ENCODE data around the gene CD300LG. TPM values are rescaled to one million over a fixed set of nuclear protein-coding genes. Genes with fewer than 3 reads are reported as not detected.

CD300LG gene
- total RNA-seq, 4 donors from 2014 or later, result 6.8 to 21.4 (median 9.5) TPM

DNA sequence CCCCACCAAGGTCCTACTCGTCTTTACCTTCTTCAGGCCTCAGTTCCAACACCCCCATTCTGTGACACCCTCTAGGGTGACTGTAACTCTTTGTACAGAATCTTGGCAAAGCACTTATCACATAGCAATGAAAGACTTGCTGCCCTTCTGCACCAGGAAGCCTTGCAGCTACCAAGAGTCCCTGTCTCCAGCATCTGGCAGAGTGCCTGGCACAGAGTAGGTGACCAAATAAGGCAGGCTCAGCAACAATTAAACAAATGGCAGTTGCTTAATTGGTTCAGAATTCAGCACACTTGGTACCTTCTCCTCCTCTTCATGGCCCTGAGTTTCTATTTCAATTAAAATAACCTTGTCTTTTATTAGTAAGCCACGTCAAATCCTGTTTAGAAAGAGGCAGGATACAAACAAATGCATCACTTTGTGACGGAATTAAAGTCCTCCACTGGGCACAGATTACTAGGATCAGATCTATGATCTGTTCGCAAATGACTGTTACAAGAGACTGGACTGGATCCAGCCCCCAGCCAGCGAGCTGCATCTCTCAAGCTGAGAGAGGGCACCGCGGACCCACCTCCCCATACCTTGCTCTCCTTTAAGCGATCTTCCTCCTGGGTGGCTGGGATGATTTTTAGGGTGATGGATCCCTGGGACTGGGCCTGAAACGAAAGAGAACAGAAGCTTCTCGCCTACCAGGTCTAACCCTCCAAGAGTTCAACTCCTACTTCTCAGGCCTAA lies 23.5 kb upstream of the CD300LG start:
- no peak for TF ChIP-seq EP300 (IDR thresholded peaks at IDR 0.05)
- DNase-seq (ENCODE audit: low spot score in 2 of 2), result no peak
- no peak overlapping the region for H3K27ac ChIP-seq
- H3K27me3 ChIP-seq, result no peaks in the 10 kb centered on the region
- peaks cover 6% of the 10 kb centered on the region for H3K4me1 ChIP-seq
- H3K9me3 ChIP-seq, result no peaks in the 10 kb centered on the region
- H3K36me3 ChIP-seq, result peaks cover 18% of the 10 kb centered on the region
- no peak overlapping the region for H3K4me3 ChIP-seq
- WGBS, result 79% methylated on average over 10 of the region's 10 CpGs

DNA sequence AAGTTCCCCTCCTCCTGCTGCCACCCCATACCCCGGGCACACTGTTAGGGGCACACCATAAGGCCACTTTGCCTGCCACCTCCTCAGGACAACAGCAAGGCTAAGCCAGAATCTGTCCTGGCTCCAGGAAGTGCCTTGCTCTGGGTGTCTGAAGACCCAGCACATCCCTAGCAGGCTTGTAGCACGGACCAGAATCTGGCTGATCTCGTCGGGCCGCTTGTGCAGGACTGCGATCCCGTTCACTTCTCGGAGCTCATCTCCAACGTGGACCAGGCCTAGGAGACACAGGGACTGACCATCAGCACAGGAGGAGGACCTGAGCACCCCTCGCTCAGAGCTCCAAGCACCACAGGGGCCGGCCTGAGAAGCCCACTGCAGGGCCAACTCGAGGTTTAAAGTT lies 21.4 kb upstream of the CD300LG start:
- 94% methylated on average over 2 of the region's 12 CpGs for WGBS

DNA sequence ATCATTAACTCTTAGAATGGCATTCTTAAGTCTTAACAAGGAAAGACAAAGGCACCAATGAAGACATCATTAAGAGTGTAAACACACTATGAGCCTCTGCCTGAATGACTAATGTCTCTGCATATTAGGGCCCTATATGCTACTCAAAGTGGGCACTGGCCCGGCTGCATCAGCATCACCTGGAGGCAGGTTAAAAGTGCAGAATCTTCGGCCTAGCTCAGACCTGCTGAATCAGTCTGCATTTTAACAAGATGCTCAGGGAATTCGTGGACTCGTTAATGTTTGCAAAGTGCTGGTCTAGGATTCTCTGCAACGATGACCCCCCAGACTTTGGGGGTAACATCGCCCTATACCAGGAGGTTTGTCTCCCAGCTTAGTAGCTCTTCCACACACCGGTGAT lies 20.8 kb upstream of the CD300LG start:
- Histone ChIP-seq H3K36me3 (peaks cover 26% of the 10 kb centered on the region), H3K27me3 (no peaks in the 10 kb centered on the region), H3K9me3 (no peaks in the 10 kb centered on the region), H3K4me3 (no peak overlapping the region), H3K4me1 (peaks cover 6% of the 10 kb centered on the region), H3K27ac (no peak overlapping the region)
- WGBS, result 83% methylated on average over 7 of the region's 7 CpGs
- no peak for DNase-seq (ENCODE audit: low spot score in 2 of 2)
- TF ChIP-seq EP300 (IDR thresholded peaks at IDR 0.05) (no peak), POLR2A (IDR thresholded peaks at IDR 0.05) (no peak), POLR2AphosphoS5 (IDR thresholded peaks at IDR 0.05) (no peak)
- TF ChIP-seq, protein P1, sequence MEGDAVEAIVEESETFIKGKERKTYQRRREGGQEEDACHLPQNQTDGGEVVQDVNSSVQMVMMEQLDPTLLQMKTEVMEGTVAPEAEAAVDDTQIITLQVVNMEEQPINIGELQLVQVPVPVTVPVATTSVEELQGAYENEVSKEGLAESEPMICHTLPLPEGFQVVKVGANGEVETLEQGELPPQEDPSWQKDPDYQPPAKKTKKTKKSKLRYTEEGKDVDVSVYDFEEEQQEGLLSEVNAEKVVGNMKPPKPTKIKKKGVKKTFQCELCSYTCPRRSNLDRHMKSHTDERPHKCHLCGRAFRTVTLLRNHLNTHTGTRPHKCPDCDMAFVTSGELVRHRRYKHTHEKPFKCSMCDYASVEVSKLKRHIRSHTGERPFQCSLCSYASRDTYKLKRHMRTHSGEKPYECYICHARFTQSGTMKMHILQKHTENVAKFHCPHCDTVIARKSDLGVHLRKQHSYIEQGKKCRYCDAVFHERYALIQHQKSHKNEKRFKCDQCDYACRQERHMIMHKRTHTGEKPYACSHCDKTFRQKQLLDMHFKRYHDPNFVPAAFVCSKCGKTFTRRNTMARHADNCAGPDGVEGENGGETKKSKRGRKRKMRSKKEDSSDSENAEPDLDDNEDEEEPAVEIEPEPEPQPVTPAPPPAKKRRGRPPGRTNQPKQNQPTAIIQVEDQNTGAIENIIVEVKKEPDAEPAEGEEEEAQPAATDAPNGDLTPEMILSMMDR (IDR thresholded peaks at IDR 0.05), result no peak

More for the DNA sequence above, 21.4 kb upstream of the CD300LG start:
- H3K4me1 ChIP-seq, result peaks cover 6% of the 10 kb centered on the region
- H3K27ac ChIP-seq, result no peak overlapping the region
- no peaks in the 10 kb centered on the region for H3K27me3 ChIP-seq
- no peaks in the 10 kb centered on the region for H3K9me3 ChIP-seq
- peaks cover 26% of the 10 kb centered on the region for H3K36me3 ChIP-seq
- TF ChIP-seq, protein P1 (IDR thresholded peaks at IDR 0.05), result no peak
- TF ChIP-seq EP300 (IDR thresholded peaks at IDR 0.05) (no peak), POLR2AphosphoS5 (IDR thresholded peaks at IDR 0.05) (no peak), POLR2A (IDR thresholded peaks at IDR 0.05) (no peak)
- no peak for DNase-seq (ENCODE audit: low spot score in 2 of 2)
- no peak overlapping the region for H3K4me3 ChIP-seq

DNA sequence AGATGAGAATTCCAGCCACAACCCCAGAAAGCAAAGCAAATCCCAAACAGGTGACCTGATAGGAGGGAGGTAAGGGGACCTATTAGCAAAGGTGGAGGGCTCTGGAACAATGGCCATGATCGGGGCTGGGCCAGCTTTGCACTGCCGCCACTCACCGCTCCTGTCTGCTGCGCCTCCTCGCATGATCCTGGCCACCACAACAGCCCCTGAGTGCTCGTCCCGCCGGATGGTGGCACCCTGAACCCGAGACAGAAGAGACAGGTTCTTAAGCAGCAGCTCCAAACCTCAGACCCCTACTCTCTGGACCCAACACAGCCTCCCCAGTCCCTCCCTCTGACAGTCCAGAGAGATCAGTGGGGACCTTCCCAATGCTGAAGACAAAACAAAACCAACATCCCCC lies 19.4 kb upstream of the CD300LG start:
- H3K9me3 ChIP-seq, result no peaks in the 10 kb centered on the region
- H3K36me3 ChIP-seq, result peaks cover 26% of the 10 kb centered on the region
- DNase-seq (ENCODE audit: low spot score in 2 of 2), result no peak
- 95% methylated on average over 9 of the region's 9 CpGs for WGBS
- TF ChIP-seq EP300 (IDR thresholded peaks at IDR 0.05) (no peak), POLR2AphosphoS5 (IDR thresholded peaks at IDR 0.05) (no peak), POLR2A (IDR thresholded peaks at IDR 0.05) (no peak)
- TF ChIP-seq, protein P1 (IDR thresholded peaks at IDR 0.05), result no peak
- H3K4me3 ChIP-seq, result no peak overlapping the region
- H3K27me3 ChIP-seq, result no peaks in the 10 kb centered on the region
- H3K4me1 ChIP-seq, result peaks cover 13% of the 10 kb centered on the region
- no peak overlapping the region for H3K27ac ChIP-seq

DNA sequence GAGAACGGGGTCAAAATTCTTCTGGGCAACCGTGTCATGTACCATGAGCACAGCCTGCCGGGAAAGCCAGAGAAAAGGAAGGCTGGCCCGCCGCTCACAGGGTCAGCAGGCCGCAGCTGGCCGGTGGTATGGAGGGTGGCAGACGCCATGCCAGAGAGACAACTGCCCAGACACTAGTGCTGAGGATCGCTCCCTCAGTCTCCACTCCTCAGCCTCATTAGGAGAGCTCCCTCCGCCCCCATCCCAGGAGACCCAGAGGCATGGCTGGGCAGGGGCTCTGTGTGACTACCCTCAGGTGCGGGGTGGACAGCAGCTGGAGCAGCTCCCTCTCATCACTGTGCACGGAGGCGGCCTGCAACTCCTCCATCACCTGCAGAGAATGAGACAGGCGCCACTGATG lies 17.2 kb upstream of the CD300LG start:
- 90% methylated on average over 8 of the region's 14 CpGs for WGBS
- Histone ChIP-seq H3K27ac (no peak overlapping the region), H3K9me3 (no peaks in the 10 kb centered on the region), H3K4me3 (no peak overlapping the region), H3K36me3 (peaks cover 24% of the 10 kb centered on the region), H3K4me1 (peaks cover 21% of the 10 kb centered on the region), H3K27me3 (no peaks in the 10 kb centered on the region)
- no peak for DNase-seq (ENCODE audit: low spot score in 2 of 2)
- TF ChIP-seq EP300 (IDR thresholded peaks at IDR 0.05) (no peak), POLR2A (IDR thresholded peaks at IDR 0.05) (no peak), POLR2AphosphoS5 (IDR thresholded peaks at IDR 0.05) (no peak)
- TF ChIP-seq, protein P1 (IDR thresholded peaks at IDR 0.05), result no peak

All from suprapubic skin (tissue), 4 donors.